ENCODE measurements around the gene KRTAP5-3. TPM values are rescaled to one million over a fixed set of nuclear protein-coding genes. Genes with fewer than 3 reads are reported as not detected.
"Not testable (repeated sequence)": the region's sequence is repeated elsewhere in the genome, so short reads cannot be mapped to it uniquely, and the experiment has no call there.

KRTAP5-3 gene, protein sequence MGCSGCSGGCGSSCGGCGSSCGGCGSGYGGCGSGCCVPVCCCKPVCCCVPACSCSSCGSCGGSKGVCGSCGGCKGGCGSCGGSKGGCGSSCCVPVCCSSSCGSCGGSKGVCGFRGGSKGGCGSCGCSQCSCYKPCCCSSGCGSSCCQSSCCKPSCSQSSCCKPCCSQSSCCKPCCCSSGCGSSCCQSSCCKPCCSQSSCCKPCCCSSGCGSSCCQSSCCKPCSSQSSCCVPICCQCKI
- not detected in 2 replicates for total RNA-seq (2014; rRNA removed; shearing (Covaris generic))
- polyA plus RNA-seq (2014; cell fraction: nucleus; rRNA removed), result not detected in 2 replicates

DNA sequence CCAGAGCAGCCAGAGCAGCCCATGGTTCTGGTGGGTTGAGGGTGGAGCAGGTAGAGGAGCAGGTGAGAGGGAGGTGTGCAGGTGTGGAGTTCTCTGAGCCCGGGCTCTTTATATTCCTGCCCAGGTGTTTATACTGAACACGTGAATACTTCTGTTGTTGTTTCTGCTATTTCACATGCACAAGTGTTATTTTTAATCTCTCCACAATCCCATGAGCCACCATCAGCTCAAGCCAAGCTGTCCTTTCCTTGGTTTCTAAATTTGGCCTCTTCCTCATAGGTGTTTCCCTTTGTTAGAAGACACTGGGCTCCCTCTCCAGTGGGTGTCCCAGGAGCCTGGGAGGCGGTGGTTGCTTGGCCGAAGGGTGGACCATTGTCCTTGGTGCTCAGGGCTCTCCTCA lies at the start of gene KRTAP5-3:
TSS of gene KRTAP5-3 (minus strand) at position 101 of the 400 bp plus-strand sequence. CDS start at position 23, 78 bp downstream.
- no peak for DNase-seq (ENCODE audit: extremely low read depth, low read depth)

DNA sequence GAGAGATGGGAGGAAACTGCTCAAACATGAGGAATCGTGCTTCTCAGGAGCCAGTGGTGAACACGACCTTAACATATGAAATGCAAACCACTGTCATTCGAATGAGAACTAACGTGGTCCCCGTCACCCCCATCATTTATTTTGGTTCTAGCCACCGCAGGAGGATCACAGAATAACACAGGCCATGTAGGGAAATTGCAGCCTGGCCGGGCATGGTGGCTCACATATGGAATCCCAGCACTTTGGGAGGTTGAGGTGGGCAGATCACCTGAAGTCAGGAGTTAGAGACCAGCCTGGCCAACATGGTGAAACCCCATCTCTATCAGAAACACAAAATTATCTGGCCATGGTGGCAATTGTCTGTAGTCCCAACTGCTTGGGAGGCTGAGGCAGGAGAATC lies 48.4 kb upstream of the KRTAP5-3 start:
- DNase-seq (ENCODE audit: extremely low read depth, low read depth), result no peak

DNA sequence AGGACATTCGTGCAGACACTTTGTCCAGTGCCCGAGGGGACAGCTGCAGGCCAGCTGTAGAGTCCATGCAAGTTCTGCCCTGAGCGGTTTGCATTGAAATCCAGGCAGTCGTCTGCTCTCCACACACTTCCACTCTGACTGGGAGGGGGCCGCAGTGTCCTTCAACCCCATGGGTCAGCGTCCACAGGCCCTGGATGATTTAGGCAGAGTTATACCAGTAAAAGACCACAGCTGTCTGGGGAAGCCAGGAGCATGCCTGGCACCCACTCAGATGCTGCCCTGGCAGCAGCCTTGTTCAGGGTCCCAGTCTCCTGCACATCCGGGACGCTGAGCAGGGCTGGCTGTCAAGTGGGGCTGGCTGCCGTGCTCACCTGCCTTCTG lies 47.8 kb upstream of the KRTAP5-3 start:
- no peak for DNase-seq (ENCODE audit: extremely low read depth, low read depth)

DNA sequence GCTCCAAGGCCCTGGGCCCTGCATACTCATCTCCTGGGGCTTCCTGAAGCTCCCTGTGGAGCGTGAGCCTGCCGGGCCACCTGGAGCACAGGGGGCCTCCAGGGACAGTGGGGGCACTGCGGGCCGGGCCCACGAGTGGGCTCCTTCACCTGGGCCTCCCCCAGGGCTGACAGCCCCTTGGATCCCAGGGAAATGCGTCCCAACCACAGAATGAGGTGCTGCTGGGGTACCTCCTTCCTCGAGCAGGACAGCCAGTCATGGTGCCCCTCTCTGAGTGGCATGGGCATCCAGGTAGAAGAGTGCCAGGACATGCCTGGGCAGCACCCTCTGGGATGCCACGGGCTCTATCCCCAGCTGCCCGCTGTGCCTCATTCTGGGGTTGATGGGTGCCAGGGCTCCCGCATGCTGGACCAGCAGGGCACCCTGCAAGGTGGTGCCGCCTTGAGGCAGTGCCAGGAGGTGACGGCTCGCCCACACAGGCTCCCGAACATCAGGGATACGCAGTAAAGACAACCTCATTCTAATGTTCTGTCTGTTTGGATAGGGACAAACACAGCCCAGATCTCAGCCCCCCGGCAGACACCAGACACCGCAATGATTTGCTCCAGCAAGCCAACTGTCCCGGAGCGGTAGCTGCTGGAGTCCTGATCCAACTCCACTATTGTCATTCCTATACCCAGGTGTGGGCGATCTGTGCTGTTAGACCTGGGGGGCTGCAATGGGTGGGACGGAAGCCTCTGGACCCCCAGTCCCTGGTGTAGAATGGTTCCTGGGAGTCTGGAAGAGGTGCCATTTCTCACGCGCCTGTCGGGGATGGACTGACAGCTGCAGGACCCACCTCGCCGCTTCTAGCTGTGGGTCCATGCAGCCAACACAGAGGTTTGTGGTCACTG lies 47.2 kb upstream of the KRTAP5-3 start:
- DNase-seq (ENCODE audit: extremely low read depth, low read depth), result no peak

DNA sequence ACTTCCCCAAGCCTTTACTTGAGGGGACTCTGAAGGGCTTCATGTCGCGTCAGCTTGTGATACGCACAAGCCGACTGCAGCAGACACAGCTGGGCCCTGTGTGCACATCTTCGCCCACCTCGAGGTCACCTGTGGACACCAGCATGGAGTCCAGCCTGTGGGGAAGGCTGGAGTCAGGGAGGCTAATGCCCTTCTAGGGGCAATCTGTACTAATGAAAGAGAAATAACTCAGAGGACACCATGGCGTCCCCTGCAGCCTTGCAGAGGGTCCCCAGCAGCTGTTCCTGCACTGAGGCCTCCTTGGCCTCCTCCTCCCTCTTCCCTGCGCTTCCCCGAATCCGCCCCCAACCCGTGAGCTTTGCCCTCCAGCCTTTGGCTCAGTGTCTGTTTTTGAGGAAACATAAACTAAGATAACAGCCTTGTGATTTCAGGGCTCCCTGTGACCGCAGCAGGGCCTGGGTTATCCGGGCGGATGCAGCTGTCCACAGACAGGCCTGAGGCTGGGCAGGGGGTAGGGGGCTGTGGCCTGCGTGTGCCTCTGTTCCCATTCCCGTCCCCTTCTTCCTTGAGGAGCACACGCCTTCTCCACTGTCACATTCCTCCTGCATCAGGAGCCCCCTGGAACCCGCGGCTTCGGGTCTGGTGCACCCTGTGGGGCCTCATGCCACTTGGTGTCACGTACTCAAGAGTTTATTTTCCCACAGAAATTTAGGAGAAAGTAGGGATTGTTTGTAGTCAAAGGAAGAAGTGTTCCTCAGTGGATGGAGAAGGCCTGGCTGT lies 46.3 kb upstream of the KRTAP5-3 start:
- DNase-seq (ENCODE audit: extremely low read depth, low read depth), result no peak

DNA sequence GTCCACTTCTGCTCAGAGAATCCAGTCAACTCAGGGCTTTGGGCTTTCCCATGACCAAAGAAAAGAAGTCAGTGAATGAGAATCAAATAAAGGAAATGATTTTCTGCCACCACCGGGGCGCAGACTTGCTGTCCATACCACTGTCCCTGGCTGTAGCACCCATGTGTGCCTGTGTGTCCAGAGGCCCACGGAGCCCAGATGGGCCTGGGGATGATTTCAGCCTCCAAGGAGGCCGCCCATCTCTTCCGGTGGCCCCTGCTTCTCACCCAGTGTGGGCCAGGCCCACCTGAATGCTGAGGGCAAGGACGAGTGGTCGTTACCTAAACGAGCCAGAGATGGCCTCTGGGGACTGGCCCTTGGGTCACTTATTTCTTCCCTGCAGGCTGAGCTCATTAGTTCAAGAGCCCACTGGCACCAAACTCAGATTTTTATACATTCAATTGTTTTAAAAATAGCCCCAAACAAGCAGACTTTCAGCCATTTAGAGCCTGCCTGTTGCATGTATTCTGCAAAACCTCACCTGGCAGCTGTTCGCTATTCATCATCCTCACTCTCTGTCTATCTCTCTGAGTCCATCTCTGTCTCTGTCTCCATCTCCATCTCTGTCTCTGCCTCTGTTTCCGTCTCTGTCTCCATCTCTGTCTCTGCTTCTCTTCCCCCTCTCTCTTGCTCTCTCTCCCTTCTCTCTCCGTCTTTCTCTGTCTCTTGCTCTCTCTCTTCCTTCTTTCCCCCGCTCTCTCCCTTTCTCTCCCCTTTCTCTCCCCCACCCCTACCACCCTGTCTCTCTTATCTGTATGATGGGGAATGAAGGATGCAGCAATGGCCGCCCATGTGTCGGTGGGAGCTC lies 45.5 kb upstream of the KRTAP5-3 start:
- DNase-seq (ENCODE audit: extremely low read depth, low read depth), result no peak

DNA sequence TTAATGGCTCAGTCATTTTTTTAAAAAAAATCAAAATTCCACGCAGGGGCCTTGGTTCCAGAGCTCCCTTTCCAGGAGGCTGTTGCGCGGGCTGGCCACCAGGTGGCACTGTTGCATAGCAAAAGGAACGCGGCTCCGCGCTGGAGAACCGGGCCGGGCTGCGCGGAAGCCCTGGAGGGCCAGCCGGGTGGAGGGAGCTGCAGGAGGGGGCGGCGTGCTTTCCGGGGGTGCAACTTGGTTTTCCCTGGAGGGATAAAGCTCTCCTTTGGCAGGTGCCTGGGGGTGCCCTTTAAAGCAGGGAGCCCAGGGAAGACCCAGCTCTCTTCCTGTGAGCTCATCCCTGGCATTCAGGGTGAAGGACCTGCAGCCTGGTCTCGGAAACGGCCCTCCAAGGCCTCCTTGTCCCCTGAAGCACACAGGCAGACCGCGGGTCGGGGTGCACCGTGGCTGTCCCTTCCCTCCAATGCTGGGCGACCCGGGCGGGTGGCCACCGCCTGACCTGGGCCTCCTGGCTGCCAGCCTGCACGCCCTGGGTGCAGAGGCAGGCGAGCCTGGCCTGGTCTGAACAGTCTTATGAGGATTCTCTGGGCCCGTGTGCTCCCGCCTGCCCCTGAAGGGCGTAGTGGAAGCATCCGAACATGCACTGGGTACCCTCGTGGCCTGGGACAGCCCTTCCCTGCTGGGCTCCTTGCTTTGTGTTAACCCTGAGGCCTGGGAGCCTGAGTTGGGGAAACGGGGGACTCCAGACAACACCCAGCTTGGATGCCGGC lies 44.7 kb upstream of the KRTAP5-3 start:
- peak; percentile 25 for DNase-seq (ENCODE audit: extremely low read depth, low read depth)

DNA sequence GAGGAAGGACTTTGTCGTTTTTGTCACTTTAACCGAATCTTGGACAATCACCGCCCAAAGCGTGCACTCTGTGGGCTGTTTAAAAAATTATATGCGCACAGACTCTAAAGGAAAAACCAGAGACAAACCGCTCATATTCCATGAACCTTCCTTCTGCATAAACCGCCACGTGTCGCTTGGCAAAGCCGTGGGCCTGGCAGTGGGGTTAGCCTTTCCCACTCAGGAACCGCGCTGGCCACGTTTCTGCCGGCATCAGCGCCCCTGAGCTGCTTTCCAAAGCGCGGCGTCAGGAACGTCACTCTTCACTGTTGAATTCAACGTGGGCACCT lies 44.1 kb upstream of the KRTAP5-3 start:
- no peak for DNase-seq (ENCODE audit: extremely low read depth, low read depth)

GRCh38 chr11:1652026-1652425 lies 43.8 kb upstream of the KRTAP5-3 start:
- DNase-seq (ENCODE audit: extremely low read depth, low read depth), result no peak

DNA sequence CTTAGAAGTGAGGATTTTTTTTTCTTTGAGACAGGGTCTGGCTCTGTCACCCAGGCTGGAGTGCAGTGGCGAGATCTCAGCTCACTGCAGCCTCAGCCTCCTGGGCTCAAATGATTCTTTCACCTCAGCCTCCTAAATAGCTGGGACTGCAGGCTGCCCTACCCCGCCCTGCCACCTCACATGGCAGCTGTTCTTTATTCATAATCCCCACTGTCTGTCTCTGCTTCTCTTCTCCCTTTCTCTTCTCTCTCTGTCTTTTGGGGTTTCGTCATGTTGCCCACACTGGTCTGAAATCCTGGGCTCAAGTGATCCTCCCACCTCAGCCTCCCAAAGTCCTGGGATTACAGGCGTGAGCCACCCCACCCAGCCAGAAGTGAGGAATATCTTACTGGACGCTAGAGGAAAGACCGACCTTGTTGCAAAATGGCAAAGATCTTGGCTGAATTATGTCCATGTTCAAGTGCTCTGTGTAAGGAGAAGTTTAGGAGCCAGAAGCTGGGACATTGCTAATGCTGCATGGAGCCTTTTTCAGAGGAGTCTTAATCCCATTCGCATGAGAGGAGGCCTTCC lies 43.2 kb upstream of the KRTAP5-3 start:
- no peak for DNase-seq (ENCODE audit: extremely low read depth, low read depth)

DNA sequence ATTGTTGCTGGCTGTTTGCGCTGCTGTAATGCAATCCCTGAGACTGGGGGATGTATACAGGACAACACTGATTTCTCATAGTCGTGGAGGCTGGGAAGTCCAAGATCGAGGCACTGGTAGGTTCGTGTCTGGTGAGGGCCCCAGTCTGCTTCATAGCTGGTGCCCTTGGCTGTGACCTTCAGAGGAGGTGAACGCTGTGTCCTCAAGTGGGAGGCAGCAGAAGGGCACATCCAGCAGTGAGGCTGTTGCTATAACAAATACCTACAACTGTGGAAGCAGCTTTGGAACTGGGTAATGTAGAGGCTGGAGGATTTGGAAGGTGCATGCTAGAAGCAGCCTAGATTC lies 42.6 kb upstream of the KRTAP5-3 start:
- no peak for DNase-seq (ENCODE audit: extremely low read depth, low read depth)

DNA sequence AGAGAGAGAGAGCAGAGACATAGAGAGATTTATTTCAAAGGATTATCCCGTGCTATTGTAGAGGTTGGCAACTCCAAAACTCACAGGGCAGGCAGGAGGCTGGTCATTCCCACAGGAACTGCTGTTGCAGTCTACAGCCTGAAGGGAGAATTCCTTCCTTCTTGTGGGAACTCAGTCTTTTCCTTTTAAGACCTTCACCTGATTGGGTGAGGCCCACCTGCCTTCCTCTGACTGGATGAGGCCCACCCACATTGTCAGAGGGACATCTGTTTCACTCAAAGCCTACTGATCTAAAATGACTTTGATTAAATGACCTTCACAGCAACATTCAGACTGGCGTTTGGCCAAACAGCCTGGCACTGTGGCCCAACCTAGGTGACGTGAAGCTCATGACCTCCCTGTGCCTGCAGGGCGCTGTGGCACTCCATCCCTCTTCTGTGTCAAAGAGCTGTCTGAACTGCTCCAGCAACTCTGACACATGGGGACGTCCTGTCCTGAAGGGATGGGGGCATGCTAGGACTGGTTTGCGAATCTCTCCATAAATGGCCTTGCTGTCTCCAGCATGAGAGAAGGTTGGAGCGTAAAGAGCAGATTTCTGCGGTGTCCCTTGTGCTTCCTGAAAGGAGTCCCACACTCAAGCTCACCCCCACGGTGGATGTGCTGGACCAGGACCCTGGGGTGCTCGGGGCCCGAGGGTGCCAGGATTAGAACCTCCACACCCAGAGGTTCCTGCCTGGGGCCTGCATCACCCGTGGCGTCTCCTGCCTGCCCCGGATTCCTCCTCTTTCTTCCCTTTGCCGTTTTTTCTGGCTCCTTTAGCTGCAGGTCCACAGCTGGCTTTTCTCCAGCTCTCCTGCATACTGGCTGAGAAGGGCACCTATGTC lies 42.0 kb upstream of the KRTAP5-3 start:
- DNase-seq (ENCODE audit: extremely low read depth, low read depth), result no peak

GRCh38 chr11:1648653-1649420 lies 40.6 kb upstream of the KRTAP5-3 start:
- DNase-seq (ENCODE audit: extremely low read depth, low read depth), result no peak

DNA sequence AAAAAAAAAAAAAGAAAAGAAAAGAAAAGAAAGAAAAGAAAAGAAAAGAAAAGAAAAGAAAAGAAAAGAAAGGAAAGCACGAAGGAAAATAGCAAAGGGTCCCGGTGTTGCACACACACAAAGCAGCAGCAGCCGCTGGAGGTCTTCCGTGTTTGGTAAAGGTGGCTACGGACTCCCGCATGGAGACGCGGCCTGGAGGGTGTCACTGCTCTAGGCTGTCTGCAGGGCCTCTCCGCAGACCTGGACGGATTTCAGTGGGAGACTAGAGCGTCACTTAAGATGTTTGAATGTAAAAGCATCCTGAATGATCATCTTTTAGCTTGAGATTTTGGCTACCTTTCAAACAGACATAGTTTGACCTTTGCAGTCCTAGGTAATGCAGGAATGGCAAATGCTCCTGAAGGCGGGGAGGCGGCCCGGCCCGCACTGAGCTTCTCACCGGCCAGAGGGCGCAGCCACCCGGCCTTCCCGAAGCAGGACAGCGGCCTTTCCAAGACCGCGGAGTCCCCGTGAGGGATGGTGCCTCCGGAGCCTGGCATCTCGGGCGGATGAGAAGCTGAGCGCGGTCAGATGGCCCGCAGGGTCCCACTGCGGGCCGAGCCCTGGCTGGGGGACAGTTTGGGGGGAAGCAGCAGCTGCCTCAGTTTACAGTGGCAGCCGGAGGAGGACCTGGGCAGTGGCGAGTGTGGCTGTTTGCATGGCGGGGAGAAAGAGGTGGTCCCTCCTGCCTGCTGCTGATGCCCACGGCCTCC lies 39.8 kb upstream of the KRTAP5-3 start:
- DNase-seq (ENCODE audit: extremely low read depth, low read depth), result no peak

DNA sequence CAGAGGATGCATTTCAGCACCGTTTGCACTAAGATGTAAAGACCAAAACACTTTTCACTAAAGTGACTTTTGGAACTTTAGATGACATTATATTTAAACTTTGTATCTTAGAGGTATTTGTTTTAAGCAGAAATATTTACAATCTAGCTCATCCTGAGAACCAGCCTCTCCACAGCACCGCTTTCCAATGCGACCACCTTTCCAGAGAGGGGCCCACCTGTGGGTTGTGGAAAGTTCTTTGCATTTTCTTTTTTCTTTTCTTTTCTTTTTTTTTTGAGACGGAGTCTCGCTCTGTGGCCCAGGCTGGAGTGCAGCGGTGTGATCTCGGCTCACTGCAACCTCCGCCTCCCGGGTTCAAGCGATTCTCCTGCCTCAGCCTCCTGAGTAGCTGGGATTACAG lies 38.3 kb upstream of the KRTAP5-3 start:
- DNase-seq (ENCODE audit: extremely low read depth, low read depth), result not testable (repeated sequence)

DNA sequence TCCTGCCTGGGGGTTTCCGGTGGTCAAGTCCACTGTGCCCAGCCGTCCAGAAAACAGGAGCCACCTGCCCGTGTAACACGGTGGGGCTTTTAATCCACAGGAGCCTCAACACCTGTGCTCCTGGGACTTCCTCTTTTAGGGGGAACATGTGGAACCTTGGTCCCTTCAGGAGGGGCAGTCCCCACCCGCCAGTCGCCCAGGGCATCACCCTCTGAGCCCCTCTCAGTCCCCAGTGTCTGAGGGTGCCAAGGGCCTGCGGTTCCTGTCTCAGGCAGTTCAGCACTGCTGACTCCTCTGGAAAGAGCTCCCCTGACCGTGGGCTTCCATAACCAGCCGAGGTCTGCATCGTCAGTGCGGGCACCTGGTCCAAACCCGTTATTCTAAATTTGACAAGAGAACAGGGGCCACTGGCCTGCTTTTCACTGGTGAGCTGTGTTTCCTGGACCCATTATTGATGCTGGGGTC lies 37.1 kb upstream of the KRTAP5-3 start:
- no peak for DNase-seq (ENCODE audit: extremely low read depth, low read depth)
